Transverse colon (tissue), 4 donors: ENCODE data around the gene CATSPERE.

ENCODE experiments used
- CTCF ChIP-seq, 5 experiments: fragments of 200-600 bp in 3 of 5; fragments of 450-650 bp in 2 of 5; sonication (generic) in 3 of 5; IDR thresholded peaks; 1 replicate in 2 of 5; 2 replicates in 3 of 5; pipeline ENCODE4 v1.5.1; 2016 to 2017; ENCODE audit warnings: antibody characterized with exemption in 5 of 5, inconsistent platforms in 3 of 5, mild to moderate bottlenecking in 2 of 5, moderate library complexity in 1 of 5
- EP300 ChIP-seq: sonication (generic); formaldehyde crosslinking; IDR thresholded peaks from one replicate; pipeline ENCODE4 v1.6.1; 2017; ENCODE audit warnings: antibody characterized with exemption, low read depth
- POLR2A ChIP-seq: fragments of 450-650 bp; IDR thresholded peaks from one replicate; pipeline ENCODE4 v1.6.1; 2016; ENCODE audit warnings: antibody characterized with exemption, mild to moderate bottlenecking, moderate library complexity
- POLR2AphosphoS5 ChIP-seq, 3 donors: sonication (generic); formaldehyde crosslinking; IDR thresholded peaks; one replicate each; pipeline ENCODE4 v1.6.1; 2016; ENCODE audit warnings: antibody characterized with exemption in 3 of 3

GRCh38 chr1:244458781-244459180 lies 2.3 kb upstream of the CATSPERE start:
- TF ChIP-seq POLR2AphosphoS5 (IDR thresholded peaks at IDR 0.05) (no peak), EP300 (no peak), CTCF (IDR thresholded peaks at IDR 0.05) (no peak), POLR2A (no peak)
